GM19193 (cell line): ENCODE results near the gene SEMG1.

Experiments used
- POLR2A ChIP-seq: IDR thresholded peaks from 4 replicates; pipeline ENCODE4 v1.6.1; 2011; ENCODE audit not compliant: insufficient read depth, insufficient read length; ENCODE audit errors: extremely low read depth

The SEMG1 gene

DNA sequence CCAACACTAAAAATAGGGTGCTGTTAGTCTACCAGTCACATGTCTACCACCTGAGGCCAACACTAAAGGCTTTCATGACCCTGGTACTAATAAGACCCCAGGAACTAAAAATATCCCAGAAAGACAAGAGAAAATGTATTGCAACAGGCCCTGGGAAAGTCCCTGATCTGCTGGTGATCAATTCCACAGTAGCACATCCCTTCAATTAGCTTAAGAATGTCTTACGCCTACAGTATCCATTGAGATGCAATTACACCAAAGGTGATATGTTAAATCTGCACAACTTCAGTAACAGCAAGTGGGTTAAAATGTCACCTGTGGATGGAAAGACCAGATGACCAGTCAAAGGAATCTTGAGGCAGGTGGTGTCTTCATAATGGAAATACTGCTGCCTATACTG is 3.1 kb downstream of the SEMG1 start:
- TF ChIP-seq POLR2A = no peak

DNA sequence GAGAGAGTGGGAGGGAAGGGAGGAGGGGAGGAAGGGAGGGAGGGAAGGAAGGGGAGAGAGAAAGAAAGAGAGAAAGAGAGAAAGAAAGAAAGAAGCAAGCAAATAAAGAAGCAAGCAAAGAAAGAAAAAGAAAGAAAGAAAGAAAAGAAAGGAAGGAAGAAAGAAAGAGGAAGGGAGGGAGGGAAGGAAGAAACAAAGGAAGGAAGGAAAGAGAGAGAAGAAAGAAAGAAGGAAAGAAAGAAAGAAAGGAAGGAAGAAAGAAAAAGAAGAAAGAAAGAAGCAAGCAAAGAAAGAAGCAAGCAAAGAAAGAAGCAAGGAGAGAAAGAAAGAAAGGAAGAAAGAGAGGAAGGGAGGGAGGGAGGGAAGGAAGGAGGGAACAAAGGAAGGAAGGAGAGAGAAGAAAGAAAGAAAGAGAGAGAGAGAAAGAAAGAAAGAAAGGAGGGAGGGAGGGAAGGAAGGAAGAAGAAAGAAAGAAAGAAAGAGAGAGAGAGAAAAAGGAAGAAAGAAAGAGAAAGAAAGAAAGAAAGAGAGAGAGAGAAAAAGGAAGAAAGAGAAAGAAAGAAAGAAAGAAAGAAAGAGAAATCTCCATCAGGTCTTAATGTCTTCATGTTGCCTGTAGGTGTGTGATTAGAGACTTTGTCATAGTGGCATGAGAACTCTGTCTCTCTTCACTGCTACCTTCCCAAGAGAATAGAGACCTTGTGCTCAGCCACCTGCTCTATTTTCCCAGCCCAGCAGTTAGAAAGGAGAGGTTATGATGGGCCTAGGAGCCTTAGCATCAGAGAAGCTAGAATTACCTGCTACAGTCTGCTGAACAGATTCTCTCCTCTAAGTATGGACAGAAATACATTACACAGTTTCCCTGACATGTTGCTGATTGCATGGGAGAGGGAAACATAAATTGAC is 5.0 kb downstream of the SEMG1 start:
- no peak for TF ChIP-seq POLR2A

DNA sequence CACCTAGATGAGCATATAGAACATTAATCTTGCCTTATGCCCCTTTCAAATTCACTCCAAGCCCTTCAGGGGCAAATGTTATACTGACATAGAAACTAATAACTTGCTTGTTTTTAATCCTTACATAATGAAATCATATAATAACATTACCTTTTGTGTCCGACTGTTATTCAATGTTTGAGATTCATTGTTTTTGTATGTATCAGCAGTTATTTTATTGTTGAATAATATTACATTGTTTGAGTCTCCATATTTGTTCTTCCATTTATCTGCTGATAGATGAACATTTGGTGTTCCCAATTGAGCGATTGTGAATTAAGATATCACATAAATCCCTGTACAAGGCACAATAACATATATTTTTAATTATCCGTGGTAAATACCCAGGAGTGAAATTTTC is 6.0 kb downstream of the SEMG1 start:
- TF ChIP-seq POLR2A = no peak

DNA sequence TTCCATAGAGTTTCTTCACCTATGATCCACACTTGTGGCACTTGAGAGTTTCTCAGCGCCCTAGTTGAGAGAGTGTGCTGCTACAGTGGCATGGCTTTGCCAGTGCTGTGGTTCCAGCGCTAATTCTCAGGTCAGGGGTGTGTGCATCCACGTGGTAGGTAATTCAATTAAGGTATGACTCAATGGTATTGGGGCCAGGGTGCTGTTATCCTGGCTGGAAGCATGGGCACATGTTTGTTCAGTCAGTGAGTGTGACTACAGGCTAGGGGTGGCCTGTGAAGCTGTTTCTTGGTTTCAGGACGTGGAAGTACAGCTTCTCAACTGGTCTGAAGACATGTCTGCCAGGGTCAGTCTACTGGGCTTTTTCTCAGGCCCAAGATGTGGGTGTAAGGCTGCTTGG is 11.3 kb downstream of the SEMG1 start:
- TF ChIP-seq POLR2A = no peak

DNA sequence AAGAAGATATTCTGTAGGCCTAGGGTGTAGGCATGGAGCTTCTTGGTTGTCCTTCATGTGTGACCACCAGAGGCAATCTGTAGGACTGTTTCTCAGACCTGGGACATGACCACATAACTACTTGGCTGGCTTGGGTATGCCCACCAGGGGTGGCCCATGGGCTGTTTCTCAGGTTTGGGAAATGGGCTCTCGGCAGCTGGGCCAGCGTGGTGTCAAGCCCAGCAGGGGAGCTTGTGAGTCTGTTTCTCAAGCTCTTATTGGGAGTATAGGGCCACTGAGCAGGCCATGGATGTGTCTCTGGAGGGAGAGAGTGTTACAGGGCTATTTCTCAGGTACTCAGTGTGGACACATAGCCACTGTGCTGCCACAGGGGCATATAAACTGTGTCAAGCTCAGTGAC is 11.8 kb downstream of the SEMG1 start:
- TF ChIP-seq POLR2A = no peak

DNA sequence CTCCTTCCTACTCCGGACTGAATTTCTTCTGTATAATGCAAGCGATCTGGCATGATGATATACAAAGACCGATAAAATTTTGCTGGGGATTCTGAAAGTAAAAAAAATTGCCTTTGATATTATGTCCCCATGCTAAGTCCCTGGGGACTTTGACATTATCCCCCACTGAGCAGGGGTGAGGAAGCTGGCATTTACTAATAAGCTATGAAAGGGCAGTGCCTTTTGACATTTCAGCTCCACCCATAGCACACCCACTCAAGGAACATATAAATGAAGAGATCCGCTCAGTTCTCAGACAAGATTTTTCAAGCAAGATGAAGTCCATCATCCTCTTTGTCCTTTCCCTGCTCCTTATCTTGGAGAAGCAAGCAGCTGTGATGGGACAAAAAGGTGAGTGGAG is 14.2 kb downstream of the SEMG1 start, which contains the start of gene SEMG2:
TSS of gene SEMG2 (plus strand) at position 298 of the 400 bp plus-strand sequence. CDS start at position 315, 17 bp downstream.
- TF ChIP-seq POLR2A = no peak

DNA sequence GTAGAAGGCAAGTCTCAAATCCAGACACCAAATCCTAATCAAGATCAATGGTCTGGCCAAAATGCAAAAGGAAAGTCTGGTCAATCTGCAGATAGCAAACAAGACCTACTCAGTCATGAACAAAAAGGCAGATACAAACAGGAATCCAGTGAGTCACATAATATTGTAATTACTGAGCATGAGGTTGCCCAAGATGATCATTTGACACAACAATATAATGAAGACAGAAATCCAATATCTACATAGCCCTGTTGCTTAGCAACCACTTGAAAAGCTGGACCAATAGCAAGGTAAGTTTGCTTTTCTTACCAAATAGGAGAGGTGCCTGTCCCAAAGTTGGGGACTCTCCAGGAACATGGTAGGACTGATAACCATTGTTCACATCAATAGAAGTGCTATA is 16.3 kb downstream of the SEMG1 start:
- no peak for TF ChIP-seq POLR2A

DNA sequence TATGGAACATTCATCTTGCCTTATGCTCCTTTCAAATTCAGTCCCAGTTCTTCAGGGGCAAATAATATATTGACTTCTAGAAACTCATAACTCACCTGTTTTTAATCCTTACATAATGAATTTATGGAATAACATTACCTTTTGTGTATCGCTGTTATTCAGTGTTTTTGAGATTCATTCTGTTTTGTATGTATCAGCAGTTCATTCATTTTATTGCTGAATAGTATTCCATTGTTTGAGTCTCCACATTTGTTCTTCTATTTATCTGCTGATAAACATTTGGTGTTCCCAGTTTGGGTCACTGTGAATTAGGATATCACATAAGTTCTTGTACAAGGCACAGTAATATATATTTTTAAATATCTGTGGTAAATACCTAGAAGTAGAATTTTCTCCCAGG is 19.5 kb downstream of the SEMG1 start:
- TF ChIP-seq POLR2A = no peak

DNA sequence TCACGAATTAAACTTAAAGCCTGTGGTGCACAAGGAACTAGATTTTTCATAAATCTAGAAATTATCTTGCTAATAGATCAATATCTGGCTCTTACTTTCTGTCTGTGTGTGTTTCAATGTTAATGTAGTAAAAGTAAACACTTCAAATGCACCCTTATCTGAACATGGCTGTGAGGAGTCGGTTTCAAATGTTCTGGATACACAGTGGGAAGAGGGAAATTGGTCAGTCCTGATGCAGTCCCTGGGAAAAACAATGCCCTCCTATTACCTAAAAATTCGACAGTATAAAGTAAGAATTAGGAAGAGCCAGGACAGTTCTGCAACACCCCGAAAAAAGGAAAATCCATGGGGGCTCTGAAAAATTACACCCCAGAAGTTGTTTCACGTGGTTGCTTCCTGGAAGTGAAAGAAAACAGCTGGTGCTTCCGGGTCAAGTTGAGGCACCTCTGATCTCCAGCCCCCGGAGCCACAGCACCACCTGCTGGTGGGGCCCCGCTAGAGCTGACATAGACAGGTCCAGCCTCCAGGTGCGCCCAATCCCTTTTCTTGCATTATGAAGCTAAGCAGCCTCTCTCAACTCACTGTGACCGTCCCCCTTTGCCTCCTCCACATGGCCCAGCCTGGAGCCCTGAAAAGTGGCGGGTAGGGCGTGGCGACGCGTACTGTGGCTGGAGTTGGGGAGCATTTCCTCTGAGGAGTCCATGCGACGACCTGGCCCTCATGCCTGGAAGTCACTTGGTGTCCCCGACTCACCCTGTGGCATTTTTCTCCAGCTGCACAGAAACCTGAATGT is 22.6 kb downstream of the SEMG1 start:
- no peak for TF ChIP-seq POLR2A

DNA sequence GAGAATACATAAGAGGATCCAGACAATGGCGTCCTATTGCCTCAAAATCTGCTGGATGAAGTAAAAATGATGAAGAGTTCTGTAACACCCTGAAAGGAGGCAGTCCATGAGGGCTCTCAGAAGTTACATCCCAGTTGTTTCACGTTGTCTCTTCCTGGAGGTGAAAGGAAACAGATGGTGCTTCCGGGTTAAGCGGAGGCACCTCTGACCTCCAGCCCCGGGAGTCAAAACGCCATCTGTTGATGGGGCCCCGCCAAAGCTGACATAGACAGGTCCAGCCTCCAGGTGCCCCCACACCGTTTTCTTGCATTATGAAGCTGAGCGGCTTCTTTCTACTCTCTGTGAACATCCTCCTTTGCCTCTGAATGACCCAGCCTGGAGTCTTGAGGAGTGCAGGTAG is 23.8 kb downstream of the SEMG1 start:
- TF ChIP-seq POLR2A = no peak

DNA sequence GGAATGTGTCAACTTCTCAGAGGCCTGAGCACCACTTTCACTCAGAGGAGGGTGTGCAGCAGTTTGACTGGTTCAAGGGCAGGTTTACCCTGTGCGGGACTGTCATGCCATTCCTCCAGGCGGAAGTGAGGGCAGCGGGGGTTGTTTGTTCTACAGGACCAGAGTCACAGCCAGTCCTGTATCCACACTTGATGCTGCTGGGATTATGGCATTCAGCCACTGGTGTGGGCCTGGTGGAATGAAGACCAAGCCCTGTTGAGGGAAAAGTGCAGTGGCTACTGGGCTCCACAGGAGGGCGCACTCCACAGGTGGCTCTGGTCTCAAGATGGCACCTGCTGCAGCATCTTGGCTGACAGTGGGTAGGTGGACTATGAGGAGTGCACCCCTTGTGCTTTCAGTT is 29.2 kb downstream of the SEMG1 start:
- no peak for TF ChIP-seq POLR2A

DNA sequence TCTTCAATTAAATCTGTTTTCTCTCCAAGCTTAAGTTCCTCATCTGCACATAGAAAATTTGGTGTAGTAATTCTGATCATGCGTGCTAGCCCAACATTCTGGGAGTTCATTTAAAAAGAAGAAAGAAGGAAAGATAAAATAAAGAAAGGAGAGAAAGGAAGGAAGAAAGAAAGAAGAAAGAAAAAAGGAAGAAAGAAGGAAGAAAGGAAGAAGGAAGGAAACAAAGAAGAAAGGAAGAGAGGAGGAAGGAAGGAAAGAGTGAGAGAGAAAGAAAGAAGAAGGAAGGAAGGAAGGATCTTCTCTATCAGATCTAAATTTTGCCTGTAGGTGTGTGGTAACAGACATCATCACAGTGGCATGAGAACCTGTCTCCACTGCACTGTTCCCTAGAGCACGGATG is 31.3 kb downstream of the SEMG1 start:
- TF ChIP-seq POLR2A = no peak

DNA sequence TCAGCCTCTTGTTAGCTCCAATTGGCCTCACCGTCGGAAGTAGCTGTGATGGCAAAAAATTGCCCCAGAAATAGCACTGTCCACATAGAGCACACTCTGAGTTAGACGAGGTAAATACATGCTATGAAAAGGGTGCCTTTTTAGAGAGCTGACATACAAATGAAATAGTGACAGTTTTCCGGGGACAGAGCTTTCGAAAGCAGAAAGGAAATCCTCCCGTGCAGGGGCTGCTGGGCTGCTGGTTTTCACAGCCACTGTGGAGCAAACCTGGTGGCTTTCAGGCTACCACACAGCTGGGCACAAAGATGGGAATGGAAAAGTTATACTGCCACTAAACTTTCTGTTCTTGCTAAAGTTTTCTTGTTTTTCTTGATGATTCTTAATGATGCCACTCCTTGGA is 39.3 kb downstream of the SEMG1 start:
- no peak for TF ChIP-seq POLR2A

DNA sequence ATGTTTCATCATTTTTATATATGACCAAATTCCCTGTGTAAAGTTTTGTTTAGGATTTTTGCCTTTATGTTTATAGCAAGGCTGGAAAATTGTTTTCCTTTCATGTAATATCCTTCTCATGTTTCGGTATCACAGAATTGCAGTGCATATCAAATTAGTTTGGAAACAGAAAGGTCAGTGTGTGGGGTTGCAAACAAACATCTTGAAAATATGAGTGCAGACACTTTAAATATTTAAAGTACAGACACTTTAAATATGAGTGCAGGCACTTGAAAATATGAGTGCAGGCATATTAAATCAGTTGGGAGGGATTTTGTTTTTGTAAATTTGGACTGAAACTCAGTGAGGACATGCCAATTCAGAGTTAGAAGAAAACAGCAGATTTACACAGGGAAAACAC is 41.0 kb downstream of the SEMG1 start:
- no peak for TF ChIP-seq POLR2A

DNA sequence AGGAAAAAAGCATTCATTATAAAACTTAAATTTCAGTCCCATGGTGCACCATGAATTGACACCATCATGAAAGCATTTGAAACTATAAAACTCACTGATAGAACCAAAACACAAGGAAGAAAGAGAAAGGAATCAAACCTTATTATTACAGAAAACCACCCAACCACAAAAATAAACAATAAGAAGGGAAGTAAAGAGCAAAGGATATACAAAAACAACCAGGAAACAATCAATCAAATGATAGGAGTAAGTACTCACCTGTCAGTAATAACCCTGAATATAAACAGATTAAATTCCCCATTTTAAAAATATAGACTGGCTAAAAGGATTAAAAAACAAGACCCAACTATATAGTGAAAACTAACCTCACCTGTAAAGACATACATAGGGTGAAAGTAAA is 41.8 kb downstream of the SEMG1 start:
- TF ChIP-seq POLR2A = no peak
